Activated naive CD8-positive, alpha-beta T cell treated with anti-CD3 and anti-CD28 coated beads, Interleukin-2, amount 50 U/mL, for 16 hours (primary cell): Measurements from ENCODE around the gene OTUB1.

Experiments used
- DNase-seq: peaks from one replicate; pipeline ENCODE4 v3.0.0-alpha.2; 2020; ENCODE audit warnings: low read depth, low spot score

Gene OTUB1

GRCh38 chr11:63974259-63975143 is 11.7 kb upstream of the OTUB1 start, which contains the start of gene COX8A:
TSS of gene COX8A (plus strand) at chr11:63974620. CDS start at chr11:63974681, 61 bp downstream.
- DNase-seq, result peak; percentile 92

GRCh38 chr11:63978551-63979239 is 7.5 kb upstream of the OTUB1 start:
- DNase-seq, result no peak

GRCh38 chr11:63979426-63979825 is 6.8 kb upstream of the OTUB1 start:
- no peak for DNase-seq

GRCh38 chr11:63985812-63986155 is 454 bp upstream of the OTUB1 start:
- DNase-seq, result peak; percentile 37

- DNase-seq, result no peak
Observed at GRCh38 chr11:63986932-63987513, 785 bp downstream of the OTUB1 start.

GRCh38 chr11:63991558-63991957 is 5.3 kb downstream of the OTUB1 start:
- DNase-seq, result no peak

- DNase-seq, result no peak
Observed at GRCh38 chr11:63993100-63993499, 6.9 kb downstream of the OTUB1 start.

GRCh38 chr11:63993993-63994392 is 7.8 kb downstream of the OTUB1 start:
- no peak for DNase-seq

- no peak for DNase-seq
Observed at GRCh38 chr11:63996512-63996911, 10.3 kb downstream of the OTUB1 start.

- DNase-seq, result no peak
Observed at GRCh38 chr11:63997104-63997700, 11.0 kb downstream of the OTUB1 start.

- DNase-seq, result no peak
Observed at GRCh38 chr11:63997801-63998337, 11.6 kb downstream of the OTUB1 start.

- no peak for DNase-seq
Observed at GRCh38 chr11:63998558-63999348, 12.5 kb downstream of the OTUB1 start.

- peak; percentile 25 for DNase-seq
Observed at GRCh38 chr11:63999349-64000025, 13.2 kb downstream of the OTUB1 start.

GRCh38 chr11:64000026-64000739 is 13.9 kb downstream of the OTUB1 start:
- peak; percentile 44 for DNase-seq

- no peak for DNase-seq
Observed at GRCh38 chr11:64000740-64001483, 14.7 kb downstream of the OTUB1 start.

- DNase-seq, result no peak
Observed at GRCh38 chr11:64001484-64002420, 15.5 kb downstream of the OTUB1 start.

- no peak for DNase-seq
Observed at GRCh38 chr11:64003807-64004589, 17.8 kb downstream of the OTUB1 start.
